Activated CD8-positive, alpha-beta memory T cell treated with anti-CD3 and anti-CD28 coated beads, Interleukin-2, amount 50 U/mL, for 1 hour (primary cell): ENCODE measurements around the gene CYP39A1.

Source experiments
- DNase-seq: peaks from one replicate; pipeline ENCODE4 v3.0.0-alpha.2; 2020; ENCODE audit errors: extremely low read depth

Gene CYP39A1

DNA sequence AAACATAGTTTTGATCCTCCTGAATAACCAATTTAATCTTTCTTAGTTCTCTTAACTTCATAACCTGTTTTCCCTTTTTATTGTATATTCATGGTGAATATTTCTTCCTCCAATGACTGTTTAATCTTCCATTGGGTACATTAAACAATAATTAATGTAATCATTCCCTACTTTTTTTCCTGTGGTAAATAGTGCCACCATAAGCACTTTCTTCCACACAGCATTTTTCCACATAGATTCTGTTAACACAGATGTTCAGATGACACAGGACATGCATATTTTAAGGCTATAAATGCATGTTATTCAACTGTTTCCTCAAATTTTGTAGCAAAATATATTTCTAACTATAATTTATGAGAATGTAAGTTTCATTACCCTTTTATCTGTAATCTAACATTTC lies 61.9 kb downstream of the CYP39A1 start:
- no peak for DNase-seq

DNA sequence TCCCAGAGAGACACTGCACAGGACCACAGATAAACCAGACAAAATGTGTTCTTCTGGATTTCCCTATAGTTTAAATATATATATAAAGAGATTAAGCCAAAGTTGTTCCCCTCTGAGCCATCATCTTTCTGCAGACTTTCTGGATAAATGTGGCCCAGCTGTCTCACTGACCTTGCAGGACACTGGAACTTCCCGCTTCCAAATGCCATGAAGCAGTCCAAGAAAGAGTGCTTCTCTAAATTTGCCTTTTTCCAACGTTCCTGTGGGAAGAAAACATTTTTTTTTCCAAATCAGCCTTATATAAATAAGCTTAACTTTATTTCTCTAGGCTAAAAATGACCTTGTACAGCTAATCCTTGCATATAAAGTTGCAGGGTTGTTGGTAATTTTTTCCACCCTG lies 65.7 kb downstream of the CYP39A1 start:
- no peak for DNase-seq

DNA sequence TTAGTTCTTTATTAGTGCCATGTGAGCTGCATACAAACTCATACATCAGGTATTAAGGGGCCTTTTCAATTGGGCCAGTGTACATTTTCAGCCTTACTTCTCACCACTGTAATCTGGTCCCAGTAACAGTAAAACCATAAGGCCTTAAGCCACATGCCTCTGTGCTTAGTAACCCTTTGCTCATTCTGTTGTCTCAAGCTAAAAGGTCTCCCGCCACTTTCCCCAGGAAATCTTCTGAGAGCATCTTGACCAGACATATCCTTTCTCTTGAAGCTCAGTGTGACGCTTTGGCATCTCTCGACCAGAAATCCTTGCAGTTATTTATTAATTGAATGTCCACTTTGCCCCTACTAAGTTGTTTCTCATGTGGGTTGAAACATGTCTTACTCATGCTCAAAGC lies 68.0 kb downstream of the CYP39A1 start:
- DNase-seq: no peak

DNA sequence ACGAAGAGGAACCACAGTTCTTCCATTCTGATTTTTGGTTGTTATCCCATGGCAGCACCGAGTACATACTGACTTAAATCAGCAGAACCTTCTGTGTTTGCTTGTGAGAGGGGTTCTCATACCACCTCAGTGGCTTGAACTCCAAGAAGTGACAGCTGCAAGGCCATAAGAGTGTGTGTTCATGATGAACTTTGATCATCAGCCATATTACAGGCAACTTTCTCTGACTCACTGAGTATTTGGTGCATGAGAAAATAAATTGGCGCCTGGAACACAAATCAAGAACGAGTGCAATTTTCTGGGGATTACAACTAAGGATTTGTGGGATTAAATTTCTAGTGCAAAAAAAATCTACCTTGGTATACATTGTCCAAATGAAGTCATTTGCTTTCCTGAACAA lies 68.9 kb downstream of the CYP39A1 start:
- DNase-seq: no peak

DNA sequence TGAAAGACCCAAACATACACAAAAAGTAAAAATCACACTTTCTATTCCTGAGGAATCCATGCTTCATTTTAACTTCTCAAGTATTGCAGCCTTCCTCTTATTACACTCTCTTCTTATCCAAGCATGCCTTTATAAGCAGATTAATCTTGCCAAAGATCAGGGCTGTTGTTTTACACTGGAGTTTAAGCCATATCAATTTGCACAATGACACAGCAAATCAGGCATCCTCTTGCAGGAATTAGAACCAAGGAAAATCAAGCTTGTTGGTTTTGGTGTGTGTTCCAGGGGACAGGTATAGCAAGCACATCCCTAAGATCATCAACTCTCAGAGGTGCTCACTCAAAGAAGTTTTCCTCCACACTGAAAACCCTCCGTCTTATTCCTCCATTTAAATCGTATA lies 69.5 kb downstream of the CYP39A1 start:
- DNase-seq: no peak

DNA sequence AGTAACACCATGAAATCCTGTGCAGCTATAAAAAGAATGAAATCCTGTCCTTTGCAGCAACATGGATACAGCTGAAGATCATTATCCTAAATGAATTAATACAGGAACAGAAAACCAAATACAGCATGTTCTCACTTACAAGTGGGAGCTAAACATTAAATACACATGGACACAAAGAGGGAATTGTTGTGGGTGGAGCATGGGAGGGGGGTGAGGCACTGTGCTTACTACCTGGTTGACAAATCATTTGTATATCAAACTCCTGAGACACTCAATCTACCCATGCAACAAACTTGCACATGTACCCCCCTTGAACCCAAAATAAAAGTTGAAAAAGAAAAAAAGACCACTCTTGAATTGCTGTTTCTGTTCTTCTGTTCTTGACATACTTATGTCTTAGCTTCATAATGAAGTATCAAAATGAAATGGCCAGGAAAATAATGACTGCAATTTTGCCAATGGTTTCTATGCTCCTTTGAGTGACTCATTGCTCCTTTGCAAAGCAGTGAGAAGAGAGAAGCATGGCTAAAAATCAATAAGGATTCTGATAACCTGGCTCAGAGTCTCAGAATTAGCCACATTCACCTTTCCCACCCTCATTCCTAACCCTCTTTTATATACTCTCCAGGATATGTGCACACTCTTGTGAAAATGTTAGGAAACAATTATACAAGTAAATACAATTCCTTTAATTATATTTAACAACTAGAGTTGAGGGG lies 71.0 kb downstream of the CYP39A1 start:
- DNase-seq: no peak

DNA sequence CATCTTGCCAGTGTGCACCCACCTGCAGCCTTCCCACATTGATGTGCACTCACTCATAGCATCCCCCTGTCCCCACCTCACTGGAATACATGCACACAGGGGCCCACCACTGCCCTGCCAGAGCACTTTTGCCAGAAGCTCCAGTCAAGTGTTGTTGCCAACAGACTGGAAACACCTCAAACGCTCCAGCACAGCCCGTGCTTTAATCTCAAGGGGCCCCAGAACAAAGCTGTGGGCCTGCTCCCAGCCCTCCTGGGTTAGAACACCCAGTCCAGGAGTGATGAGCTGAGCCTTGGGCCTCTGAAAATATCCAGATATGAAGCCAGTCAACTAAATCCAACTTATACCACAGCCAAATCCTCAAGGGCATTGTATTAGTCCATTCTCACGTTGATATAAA lies 77.1 kb downstream of the CYP39A1 start:
- DNase-seq: no peak

DNA sequence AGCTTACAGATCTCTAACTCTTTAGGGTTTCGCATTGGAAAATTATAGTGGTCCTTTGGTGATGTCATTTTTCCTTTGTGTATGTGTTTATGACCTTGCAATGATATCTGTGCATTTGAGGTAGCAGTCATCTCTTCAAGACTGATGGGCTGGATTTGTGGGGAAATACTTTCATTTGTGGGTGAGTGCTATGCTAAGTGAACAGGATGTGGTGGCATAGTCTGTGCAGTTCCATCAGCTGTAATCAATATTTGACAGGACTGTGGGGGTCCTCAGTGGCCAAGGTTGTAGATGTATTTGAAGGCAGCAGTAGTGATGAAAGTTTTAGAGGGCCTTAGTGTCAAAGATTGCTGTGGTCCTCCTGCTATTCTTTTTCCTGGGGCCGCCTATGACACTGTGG lies 79.5 kb downstream of the CYP39A1 start:
- DNase-seq: no peak

DNA sequence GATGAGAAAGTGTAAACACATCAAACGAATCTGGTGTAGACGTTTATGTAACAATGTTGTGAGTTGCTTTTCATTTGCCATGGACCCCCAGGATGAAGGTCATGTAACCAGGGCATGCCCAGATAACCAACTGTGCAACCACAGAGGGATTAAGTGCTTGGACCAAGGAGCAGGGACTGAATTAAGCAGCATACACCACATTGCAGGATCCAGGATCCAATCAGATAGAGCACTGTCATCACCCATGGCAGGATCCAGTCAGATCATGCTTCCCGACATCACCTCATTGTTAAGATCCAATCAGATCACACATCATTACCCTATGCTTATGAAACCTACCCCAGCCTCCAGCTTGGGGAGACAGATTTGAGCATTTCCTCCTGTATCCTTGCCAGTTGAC lies 87.1 kb downstream of the CYP39A1 start:
- DNase-seq: no peak

DNA sequence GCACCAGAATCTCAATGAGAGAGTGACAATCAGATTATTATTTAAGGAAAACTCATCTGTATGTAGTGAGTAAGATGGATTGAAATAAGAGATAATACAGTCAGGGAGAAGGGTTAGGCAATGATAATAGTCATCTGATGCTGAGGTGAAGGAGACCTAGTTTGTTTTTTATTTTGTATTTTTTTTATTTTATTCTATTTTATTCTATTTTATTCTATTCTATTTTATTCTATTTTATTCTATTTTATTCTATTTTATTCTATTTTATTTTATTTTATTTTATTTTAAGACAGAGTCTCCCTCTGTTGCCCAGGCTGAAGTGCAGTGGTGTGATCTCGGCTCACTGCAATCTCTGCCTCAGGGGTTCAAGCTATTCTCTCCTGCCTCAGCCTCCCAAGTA lies 88.7 kb downstream of the CYP39A1 start:
- DNase-seq: no peak

DNA sequence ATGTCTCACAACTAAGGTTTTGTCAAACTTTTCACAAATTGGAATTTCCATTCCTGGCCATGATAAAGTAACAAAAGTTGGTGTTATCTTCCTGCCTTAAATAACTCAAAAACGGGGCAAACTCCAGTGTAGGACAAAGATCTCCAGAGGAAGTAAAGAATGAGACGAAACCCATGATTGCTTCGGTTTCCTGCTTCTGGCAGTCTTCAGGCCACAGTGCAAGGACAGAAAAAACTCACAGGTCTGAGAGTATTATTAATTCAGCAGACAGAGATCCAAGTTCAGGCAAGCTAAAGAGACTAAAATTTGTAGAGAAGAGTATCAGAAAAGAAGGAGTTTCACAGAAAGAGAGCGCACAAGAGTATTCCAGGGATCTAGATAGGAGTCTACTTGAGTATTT lies 96.6 kb downstream of the CYP39A1 start:
- DNase-seq: no peak

DNA sequence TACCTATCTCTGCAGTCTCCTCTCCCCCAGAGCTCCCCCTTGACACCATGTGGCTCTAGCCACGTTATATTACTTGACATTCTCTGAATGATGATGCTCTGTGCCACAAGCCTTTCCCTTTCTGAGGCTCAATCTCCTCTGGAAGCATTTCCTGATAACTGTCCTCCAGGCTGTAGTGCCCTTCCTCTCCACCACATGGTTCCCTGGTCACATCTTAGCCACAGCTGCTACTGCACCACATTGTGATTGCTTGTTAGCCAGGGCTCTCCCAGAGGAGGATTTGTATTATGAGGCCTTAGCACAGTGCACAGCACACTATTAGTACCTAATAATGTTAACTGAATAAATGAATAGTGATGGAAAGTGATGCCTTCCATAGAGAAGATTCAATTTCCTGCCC lies 97.5 kb downstream of the CYP39A1 start:
- no peak for DNase-seq

DNA sequence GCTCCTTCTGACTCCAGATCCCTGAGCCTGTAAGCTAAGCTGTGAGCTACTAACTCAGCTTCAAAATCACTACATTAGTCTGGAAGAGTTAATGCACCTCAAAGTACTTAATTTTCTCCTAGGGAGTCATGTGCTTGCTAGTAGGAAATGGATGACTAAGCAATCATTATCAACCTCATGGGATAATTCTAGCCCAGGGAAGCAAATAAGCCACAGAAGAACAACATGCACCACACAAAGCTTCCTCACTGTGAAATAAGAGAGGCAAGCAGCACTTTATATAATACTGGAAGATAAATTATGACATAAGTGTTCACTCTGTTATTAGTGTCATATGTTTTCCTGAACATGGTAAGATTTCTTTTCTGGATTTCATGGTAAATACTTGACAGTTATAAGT lies 103.5 kb downstream of the CYP39A1 start:
- DNase-seq: no peak

DNA sequence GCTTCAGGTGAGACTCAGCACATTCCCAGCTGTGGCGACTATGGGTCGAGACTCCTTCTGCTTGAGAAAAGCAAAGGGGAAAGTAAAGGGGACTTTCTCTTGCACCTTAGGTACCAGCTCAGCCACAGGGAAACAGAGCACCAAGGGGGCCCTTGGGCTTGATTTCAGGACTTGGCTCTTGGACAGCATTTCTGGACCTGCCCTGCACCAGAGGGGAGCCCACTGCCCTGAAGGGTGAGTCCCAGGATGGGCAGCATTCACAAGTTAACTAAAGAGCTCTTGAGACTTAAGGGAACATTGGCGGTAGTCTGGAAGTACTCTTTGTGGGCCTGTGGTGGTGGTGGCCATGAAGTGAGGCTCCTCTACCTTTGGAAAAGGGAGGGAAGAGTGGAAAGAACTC lies 111.1 kb downstream of the CYP39A1 start:
- DNase-seq: no peak

DNA sequence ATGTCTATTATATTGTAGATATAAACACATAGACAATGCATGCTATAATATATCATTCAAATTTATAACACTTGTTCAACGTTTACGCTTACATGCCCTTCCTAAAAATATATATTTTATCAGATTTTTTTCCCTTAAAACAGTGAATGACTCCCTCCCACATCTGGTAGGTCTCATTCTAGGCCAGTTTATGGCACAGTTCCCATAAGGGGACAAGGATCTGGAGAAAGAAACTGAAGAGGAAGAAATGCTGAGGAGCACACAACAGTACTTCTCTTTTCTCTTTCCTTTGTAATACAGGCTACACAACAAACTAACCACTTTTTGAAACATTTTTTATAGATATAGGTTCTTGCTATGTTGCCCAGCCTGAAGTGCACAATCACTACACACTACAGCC lies 112.8 kb downstream of the CYP39A1 start:
- DNase-seq: no peak

DNA sequence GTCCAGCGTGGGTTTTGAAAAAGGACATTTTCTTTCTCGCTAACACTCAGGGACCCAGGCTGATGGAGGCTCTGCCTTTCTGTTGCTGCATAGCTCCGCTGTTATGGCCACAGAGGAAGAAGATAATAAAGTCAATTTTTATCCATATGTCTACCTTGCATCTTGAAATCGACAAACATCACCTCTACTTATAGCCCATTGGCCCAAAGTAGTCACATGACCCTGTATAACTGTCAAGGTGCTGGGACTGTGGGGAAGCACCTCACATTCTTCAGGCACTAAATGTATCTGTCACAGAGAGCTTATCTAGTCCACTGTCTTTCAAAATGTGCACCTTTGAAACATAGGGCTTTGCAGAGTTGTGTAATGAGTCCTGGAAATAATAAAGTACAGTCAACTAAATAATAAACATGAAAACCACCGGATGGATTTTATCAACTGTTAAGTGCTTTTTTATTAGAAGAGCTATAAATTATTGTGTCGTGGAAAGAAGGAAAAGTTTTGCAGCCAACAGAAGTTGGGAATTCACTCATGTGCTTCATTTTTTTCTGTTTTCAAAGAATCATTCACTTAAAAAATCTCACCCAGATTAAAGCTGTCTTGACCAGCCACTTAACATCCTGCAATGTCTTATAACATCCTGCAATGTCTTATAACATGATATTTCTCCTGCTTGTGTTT lies 113.7 kb downstream of the CYP39A1 start:
- no peak for DNase-seq

DNA sequence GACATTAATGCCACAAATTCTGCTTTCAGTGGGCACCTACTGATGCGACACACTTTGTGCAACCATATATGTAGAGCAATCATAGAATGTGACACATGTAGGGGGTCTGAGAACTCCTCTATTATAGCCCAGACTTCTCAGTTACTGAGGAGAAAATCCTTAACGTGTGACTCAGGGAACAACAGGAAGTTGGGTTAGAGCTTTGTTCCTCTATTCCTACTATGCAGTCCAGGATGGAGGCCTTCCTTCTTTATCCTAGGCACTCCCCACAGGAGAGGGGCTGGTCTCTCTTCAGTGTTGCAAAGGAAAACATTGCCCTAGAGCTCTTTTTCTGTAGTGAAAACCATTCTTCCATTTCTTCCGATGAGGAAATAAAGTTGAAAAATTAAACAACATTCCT lies 121.7 kb downstream of the CYP39A1 start:
- no peak for DNase-seq

DNA sequence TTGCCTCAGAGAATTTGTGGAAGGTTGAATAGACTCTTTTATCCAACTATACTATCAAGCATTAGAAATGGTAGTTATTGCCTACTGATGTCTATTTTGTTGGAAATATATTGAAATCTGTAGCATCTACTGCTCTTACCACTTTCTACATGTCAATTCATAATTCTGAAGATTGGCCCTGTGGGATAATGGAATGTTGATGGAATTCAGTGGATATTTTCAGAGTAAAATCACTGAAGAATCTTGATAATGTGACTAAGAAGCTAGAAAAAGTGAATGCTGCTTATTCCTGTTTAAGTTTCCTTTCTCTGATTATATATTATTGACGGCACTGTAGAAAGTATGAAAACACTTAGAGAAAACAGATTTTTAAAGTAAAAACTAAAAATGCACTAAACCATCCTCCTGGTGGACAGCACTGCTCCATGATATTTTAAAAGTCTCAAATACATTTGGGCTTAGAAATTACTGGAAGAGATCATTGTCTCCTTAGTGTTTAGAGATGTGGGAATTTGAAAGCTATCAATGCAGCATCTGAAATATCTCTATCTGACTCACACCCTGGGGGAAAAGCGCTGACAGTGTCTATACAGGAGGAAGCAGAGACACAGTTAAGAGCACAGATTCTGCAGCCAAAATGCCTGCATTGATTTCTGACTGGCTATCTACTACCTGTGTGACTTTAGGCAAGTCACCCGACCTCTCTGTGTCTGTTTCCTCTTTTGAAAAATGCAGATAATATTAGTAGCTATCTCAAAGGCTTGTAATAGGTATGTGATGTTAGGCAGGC lies 123.5 kb downstream of the CYP39A1 start:
- DNase-seq: no peak

DNA sequence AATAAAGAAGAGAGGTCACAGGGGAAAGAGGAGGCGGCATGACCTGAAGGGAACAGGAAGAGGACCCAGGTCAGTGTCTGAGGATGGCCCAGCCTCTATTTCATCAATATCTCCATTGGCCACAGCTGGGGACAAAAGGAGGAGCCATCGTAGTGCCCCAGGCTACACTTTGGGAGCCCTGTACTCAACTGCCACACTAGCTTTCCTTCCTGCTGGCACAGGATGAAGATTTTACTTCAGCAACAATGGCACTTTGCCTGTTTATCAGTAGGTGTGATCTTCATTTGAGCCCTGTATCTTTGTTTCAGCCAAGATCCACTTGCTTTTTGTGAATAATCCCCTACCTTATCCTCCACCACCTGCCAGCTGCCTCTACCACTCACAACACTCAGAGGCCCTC lies 126.0 kb downstream of the CYP39A1 start:
- DNase-seq: no peak

DNA sequence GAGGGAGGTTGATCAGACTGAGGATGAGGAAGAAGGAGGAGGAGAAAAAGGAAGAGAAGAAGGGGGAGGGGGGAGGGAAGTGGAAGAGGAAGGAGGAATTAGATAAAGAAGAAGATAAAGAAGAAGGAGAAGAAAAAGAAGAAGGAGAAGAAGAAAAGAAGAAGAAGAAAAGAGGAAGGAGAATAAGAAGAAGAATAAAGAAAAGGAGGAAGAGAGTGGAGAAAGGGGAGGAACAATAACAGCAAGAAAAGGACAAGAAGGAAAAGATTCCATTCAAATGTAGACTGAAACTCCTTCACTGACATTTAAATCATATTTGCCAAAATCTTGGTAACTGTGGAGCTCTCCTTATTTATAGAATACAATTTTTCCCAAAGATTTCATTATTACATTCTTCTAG lies 127.0 kb downstream of the CYP39A1 start:
- no peak for DNase-seq

DNA sequence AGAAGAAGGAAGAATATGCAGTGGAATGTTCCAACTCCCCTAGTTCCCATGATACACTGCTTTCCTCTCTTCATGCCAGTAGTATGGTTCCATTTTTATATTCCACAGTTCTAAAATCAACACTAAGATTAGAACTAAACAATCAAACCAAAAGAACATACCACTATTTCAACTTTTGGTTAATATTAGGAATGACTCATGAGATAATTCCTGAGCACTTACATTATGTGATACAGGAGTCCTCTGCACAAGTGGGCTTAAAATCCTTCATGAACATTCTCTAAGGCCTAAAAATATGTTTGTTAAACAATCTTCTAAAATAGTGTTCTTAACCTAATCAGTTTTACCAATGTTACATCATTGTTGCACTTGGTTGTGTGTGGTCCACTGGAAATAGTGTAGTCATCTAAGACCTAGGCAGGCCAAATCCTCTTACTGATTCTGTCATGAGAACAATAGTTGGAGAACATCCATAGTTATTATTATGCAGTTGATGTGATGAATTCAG lies 131.1 kb downstream of the CYP39A1 start:
- no peak for DNase-seq

DNA sequence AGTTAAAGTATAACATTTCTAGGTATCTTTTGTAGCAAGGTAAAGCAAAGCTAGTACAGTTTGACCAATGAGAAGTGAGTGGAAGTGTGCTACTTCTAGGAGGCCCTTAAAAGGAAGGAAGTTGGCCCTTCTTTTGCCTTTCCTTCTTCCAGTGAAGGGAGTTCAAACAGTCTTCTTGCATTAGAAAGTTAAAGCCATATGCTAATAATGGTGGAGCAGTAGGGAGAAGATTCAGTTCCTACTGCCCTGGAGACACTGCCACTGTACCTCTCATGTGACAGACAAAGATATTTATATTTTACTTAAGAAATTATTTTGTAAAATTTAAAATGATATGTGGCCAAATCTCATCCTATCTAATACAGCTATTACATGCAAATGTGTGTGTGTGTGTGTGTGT lies 135.4 kb downstream of the CYP39A1 start:
- DNase-seq: no peak

DNA sequence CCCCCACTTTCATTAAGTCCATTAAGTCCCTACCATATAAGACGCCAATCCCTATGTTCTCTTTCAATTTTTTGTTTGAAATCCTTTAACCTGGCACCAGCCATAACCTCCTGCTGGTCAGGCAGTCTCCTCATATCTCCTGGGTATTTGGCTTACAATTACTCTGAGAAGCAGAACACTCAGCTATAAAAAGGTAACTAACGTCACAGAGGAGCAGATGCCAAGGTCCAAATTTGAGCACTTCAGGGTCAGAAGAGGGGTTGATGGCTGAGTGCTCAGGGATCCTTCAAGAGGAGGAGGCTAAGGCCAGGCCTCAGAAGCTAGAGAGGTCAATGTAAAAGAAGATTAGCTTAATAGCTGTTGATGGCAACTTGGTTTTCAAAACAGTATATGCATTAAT lies 139.1 kb downstream of the CYP39A1 start:
- DNase-seq: no peak
